Tibial nerve (tissue), 3 donors: Measurements from ENCODE around the gene NWD2.

Experiments used
- POLR2A ChIP-seq, 2 donors: fragments of 450-650 bp; IDR thresholded peaks; one replicate each; pipeline ENCODE4 v1.6.1; 2017; ENCODE audit warnings: antibody characterized with exemption in 2 of 2, mild to moderate bottlenecking in 2 of 2, moderate library complexity in 2 of 2
- TF ChIP-seq, protein P1 (sequence below), 5 experiments: fragments of 200-600 bp in 3 of 5; fragments of 450-650 bp in 2 of 5; sonication (generic) in 3 of 5; IDR thresholded peaks; one replicate each; pipeline ENCODE4 v1.5.1; 2016 to 2019; ENCODE audit warnings: antibody characterized with exemption in 5 of 5, mild to moderate bottlenecking in 3 of 5, moderate library complexity in 2 of 5

DNA sequence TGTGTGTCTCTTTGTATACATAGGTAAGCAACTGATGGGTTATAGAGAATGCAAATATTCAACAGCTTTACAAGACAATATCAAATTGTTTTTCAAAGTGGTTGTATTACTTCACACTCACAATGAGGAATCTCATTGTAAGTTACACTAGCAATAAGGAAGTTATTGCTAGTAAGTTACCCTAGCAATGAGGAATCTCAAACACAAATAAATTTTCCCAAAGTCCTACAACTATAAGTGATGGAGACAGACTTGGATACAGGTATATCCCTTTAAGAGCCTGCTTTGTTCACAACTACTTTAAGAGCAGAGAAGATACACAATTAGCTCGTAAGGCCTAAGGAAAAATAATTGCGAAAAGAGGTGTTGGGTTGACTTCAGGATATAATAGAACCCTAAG lies 28.3 kb upstream of the NWD2 start:
- TF ChIP-seq, protein P1, sequence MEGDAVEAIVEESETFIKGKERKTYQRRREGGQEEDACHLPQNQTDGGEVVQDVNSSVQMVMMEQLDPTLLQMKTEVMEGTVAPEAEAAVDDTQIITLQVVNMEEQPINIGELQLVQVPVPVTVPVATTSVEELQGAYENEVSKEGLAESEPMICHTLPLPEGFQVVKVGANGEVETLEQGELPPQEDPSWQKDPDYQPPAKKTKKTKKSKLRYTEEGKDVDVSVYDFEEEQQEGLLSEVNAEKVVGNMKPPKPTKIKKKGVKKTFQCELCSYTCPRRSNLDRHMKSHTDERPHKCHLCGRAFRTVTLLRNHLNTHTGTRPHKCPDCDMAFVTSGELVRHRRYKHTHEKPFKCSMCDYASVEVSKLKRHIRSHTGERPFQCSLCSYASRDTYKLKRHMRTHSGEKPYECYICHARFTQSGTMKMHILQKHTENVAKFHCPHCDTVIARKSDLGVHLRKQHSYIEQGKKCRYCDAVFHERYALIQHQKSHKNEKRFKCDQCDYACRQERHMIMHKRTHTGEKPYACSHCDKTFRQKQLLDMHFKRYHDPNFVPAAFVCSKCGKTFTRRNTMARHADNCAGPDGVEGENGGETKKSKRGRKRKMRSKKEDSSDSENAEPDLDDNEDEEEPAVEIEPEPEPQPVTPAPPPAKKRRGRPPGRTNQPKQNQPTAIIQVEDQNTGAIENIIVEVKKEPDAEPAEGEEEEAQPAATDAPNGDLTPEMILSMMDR (IDR thresholded peaks at IDR 0.05), result no peak
- no peak for TF ChIP-seq POLR2A (IDR thresholded peaks at IDR 0.05)
